ENCODE measurements around the gene SMAD3.

DNA sequence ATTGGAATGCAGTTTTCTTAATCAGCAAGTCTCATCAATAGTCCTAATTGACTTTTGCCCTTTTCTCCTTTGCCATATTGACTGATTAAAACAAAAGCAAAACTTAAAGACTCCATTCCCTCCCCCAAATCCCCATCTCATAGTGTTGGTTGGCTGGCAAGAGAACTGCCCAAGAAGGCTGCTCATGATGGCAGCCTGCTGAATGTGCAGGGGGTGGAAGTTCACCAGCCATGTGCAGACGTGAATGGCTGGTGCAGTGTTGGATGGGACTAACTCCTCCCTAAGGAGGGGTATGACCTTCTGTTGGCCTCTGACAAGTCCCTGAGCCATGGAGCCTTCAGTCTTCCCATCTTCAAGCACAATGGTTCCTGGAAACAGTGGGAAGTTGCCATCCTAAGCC is 7.0 kb downstream of the SMAD3 start:
- TF ChIP-seq, protein P1, sequence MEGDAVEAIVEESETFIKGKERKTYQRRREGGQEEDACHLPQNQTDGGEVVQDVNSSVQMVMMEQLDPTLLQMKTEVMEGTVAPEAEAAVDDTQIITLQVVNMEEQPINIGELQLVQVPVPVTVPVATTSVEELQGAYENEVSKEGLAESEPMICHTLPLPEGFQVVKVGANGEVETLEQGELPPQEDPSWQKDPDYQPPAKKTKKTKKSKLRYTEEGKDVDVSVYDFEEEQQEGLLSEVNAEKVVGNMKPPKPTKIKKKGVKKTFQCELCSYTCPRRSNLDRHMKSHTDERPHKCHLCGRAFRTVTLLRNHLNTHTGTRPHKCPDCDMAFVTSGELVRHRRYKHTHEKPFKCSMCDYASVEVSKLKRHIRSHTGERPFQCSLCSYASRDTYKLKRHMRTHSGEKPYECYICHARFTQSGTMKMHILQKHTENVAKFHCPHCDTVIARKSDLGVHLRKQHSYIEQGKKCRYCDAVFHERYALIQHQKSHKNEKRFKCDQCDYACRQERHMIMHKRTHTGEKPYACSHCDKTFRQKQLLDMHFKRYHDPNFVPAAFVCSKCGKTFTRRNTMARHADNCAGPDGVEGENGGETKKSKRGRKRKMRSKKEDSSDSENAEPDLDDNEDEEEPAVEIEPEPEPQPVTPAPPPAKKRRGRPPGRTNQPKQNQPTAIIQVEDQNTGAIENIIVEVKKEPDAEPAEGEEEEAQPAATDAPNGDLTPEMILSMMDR (conservative IDR thresholded peaks at IDR 0.05): no peak
- no peak for TF ChIP-seq EZH2 (IDR thresholded peaks at IDR 0.05; ENCODE audit: low read depth)

Measured in PC-9 (cell line).